Thyroid gland (tissue), 4 donors: ENCODE data around the gene GMPS.

Source experiments
- CTCF ChIP-seq, 6 experiments: fragments of 200-600 bp in 3 of 6; fragments of 450-650 bp in 3 of 6; sonication (generic) in 3 of 6; IDR thresholded peaks; one replicate each; pipeline ENCODE4 v1.5.1; 2016 to 2019; ENCODE audit warnings: antibody characterized with exemption in 6 of 6, mild to moderate bottlenecking in 2 of 6, inconsistent platforms in 1 of 6, moderate library complexity in 1 of 6
- POLR2A ChIP-seq, 2 donors: fragments of 450-650 bp; IDR thresholded peaks; one replicate each; pipeline ENCODE4 v1.6.1; 2017; ENCODE audit warnings: antibody characterized with exemption in 2 of 2, mild to moderate bottlenecking in 2 of 2, moderate library complexity in 1 of 2

- TF ChIP-seq CTCF (IDR thresholded peaks at IDR 0.05) (no peak), POLR2A (IDR thresholded peaks at IDR 0.05) (no peak)
Observed at GRCh38 chr3:155970398-155970797, 99.9 kb downstream of the GMPS start.
